H9 (cell line): ENCODE results near the gene CRYM. TPM values are rescaled to one million over a fixed set of nuclear protein-coding genes. Genes with fewer than 3 reads are reported as not detected.
"Not testable (repeated sequence)": the region's sequence is repeated elsewhere in the genome, so short reads cannot be mapped to it uniquely, and the experiment has no call there.

Experiments
- DNase-seq: peaks from one replicate; pipeline ENCODE4 v3.0.0-alpha.2; 2017
- H2AFZ ChIP-seq: one replicate; pipeline ENCODE4 v1.6.1; 2013; ENCODE audit warnings: mild to moderate bottlenecking, low read length, control low read depth, moderate library complexity
- H2AK5ac ChIP-seq: 2 replicates; pipeline ENCODE4 v1.6.1; 2013; ENCODE audit warnings: low read length, control low read depth, mixed read lengths; ENCODE audit not compliant: insufficient read length
- H2BK120ac ChIP-seq: one replicate; pipeline ENCODE4 v1.6.1; 2013; ENCODE audit warnings: low read depth, mild to moderate bottlenecking, low read length, control low read depth, inconsistent platforms; ENCODE audit not compliant: poor library complexity, severe bottlenecking
- H2BK12ac ChIP-seq: 2 replicates; pipeline ENCODE4 v1.6.1; 2013; ENCODE audit warnings: low read length, control low read depth, mixed read lengths, low read depth; ENCODE audit not compliant: insufficient read length
- H2BK15ac ChIP-seq: 2 replicates; pipeline ENCODE4 v1.6.1; 2013; ENCODE audit warnings: low read depth, low read length, control low read depth
- H2BK20ac ChIP-seq: one replicate; pipeline ENCODE4 v1.6.1; 2013; ENCODE audit warnings: low read depth, mild to moderate bottlenecking, low read length, control low read depth, inconsistent platforms; ENCODE audit not compliant: poor library complexity, severe bottlenecking
- H2BK5ac ChIP-seq: 2 replicates; pipeline ENCODE4 v1.6.1; 2013; ENCODE audit warnings: low read length, control low read depth, mixed read lengths; ENCODE audit not compliant: insufficient read length
- H3K14ac ChIP-seq: 2 replicates; pipeline ENCODE4 v1.6.1; 2013; ENCODE audit warnings: low read length, control low read depth; ENCODE audit not compliant: insufficient read depth
- H3K18ac ChIP-seq: 2 replicates; pipeline ENCODE4 v1.6.1; 2013; ENCODE audit warnings: low read depth, mild to moderate bottlenecking, mixed read lengths, low read length, control low read depth; ENCODE audit not compliant: insufficient read length
- H3K23ac ChIP-seq: 2 replicates; pipeline ENCODE4 v1.6.1; 2013; ENCODE audit warnings: low read length, control low read depth, mixed read lengths, low read depth; ENCODE audit not compliant: insufficient read length
- H3K23me2 ChIP-seq: 2 replicates; pipeline ENCODE4 v1.6.1; 2013; ENCODE audit warnings: low read depth, mild to moderate bottlenecking, mixed read lengths, low read length, control low read depth; ENCODE audit not compliant: insufficient read length, poor library complexity, severe bottlenecking
- H3K27ac ChIP-seq: 2 replicates; pipeline ENCODE4 v1.5.1; 2013; ENCODE audit warnings: low read length, control low read depth, mixed read lengths, low read depth; ENCODE audit not compliant: insufficient read length
- H3K27me3 ChIP-seq: 2 replicates; pipeline ENCODE4 v1.6.1; 2013; ENCODE audit warnings: low read length, control low read depth, inconsistent platforms; ENCODE audit not compliant: insufficient read depth
- H3K4ac ChIP-seq: 2 replicates; pipeline ENCODE4 v1.6.1; 2013; ENCODE audit warnings: low read depth, mild to moderate bottlenecking, control low read depth, inconsistent platforms, low read length, moderate library complexity
- H3K4me1 ChIP-seq: 2 replicates; pipeline ENCODE4 v1.6.1; 2013; ENCODE audit warnings: low read length, control low read depth, inconsistent platforms; ENCODE audit not compliant: insufficient read depth
- H3K4me2 ChIP-seq: 2 replicates; pipeline ENCODE4 v1.6.1; 2013; ENCODE audit warnings: low read length, control low read depth, mixed read lengths; ENCODE audit not compliant: insufficient read length, insufficient read depth
- H3K56ac ChIP-seq: 2 replicates; pipeline ENCODE4 v1.6.1; 2013; ENCODE audit warnings: low read depth, mild to moderate bottlenecking, mixed read lengths, low read length, control low read depth; ENCODE audit not compliant: insufficient read length
- H3K79me1 ChIP-seq: 2 replicates; pipeline ENCODE4 v1.6.1; 2013; ENCODE audit warnings: low read depth, mild to moderate bottlenecking, moderate library complexity, low read length, control low read depth, inconsistent platforms; ENCODE audit not compliant: insufficient read depth, poor library complexity, severe bottlenecking
- H3K79me2 ChIP-seq: 2 replicates; pipeline ENCODE4 v1.6.1; 2013; ENCODE audit warnings: low read length, control low read depth, inconsistent platforms; ENCODE audit not compliant: insufficient read depth
- H3K9ac ChIP-seq: 2 replicates; pipeline ENCODE4 v1.6.1; 2013; ENCODE audit warnings: low read length, control low read depth, mixed read lengths; ENCODE audit not compliant: insufficient read length; ENCODE audit errors: extremely low read depth
- H3K9me3 ChIP-seq: one replicate; pipeline ENCODE4 v1.6.1; 2013; ENCODE audit warnings: low read depth, low read length, inconsistent platforms; ENCODE audit not compliant: control insufficient read depth
- H3T11ph ChIP-seq: one replicate; pipeline ENCODE4 v1.6.1; 2013; ENCODE audit warnings: mild to moderate bottlenecking, low read length, control low read depth, inconsistent platforms
- H4K20me1 ChIP-seq: one replicate; pipeline ENCODE4 v1.6.1; 2013; ENCODE audit not compliant: control insufficient read depth, insufficient read length, insufficient read depth
- H4K5ac ChIP-seq: 2 replicates; pipeline ENCODE4 v1.6.1; 2013; ENCODE audit warnings: low read depth, mild to moderate bottlenecking, mixed read lengths, low read length, control low read depth; ENCODE audit not compliant: insufficient read length
- H4K8ac ChIP-seq: replicated peaks from 2 replicates; pipeline ENCODE4 v1.6.1; 2013; ENCODE audit warnings: low read length, control low read depth, mixed read lengths, low read depth; ENCODE audit not compliant: insufficient read length
- H4K91ac ChIP-seq: 2 replicates; pipeline ENCODE4 v1.6.1; 2013; ENCODE audit warnings: low read depth, mild to moderate bottlenecking, moderate library complexity, mixed read lengths, low read length, control low read depth; ENCODE audit not compliant: insufficient read length
- H3K27ac Mint-ChIP-seq, 3 experiments: 2 replicates in 2 of 3; 3 replicates in 1 of 3; pipeline ENCODE4 v1.8.0; 2020 to 2021; ENCODE audit warnings: mixed read lengths in 3 of 3, mild to moderate bottlenecking in 1 of 3, moderate library complexity in 1 of 3
- H3K27me3 Mint-ChIP-seq: 2 replicates; pipeline ENCODE4 v1.8.0; 2021; ENCODE audit warnings: low read depth, mild to moderate bottlenecking, moderate library complexity, mixed read lengths
- H3K36me3 Mint-ChIP-seq, 3 experiments: 2 replicates in 2 of 3; 3 replicates in 1 of 3; pipeline ENCODE4 v1.8.0; 2020 to 2021; ENCODE audit warnings: low read depth in 3 of 3, mixed read lengths in 3 of 3; ENCODE audit not compliant: insufficient read depth in 1 of 3
- H3K4me1 Mint-ChIP-seq, 2 experiments: 2 replicates each; pipeline ENCODE4 v1.8.0; 2020; ENCODE audit warnings: mixed read lengths in 2 of 2
- H3K4me3 Mint-ChIP-seq, 2 experiments: 2 replicates in 1 of 2; 3 replicates in 1 of 2; pipeline ENCODE4 v1.8.0; 2020 to 2021; ENCODE audit warnings: mild to moderate bottlenecking in 2 of 2, mixed read lengths in 2 of 2, moderate library complexity in 1 of 2
- H3K9me3 Mint-ChIP-seq, 2 experiments: 2 replicates in 1 of 2; 3 replicates in 1 of 2; pipeline ENCODE4 v1.8.0; 2020; ENCODE audit warnings: mild to moderate bottlenecking in 2 of 2, mixed read lengths in 2 of 2, moderate library complexity in 1 of 2
- CTCF ChIP-seq: fragments of 200-600 bp; sonication (generic); conservative IDR thresholded peaks from 3 replicates; pipeline ENCODE4 v1.8.0; 2021; ENCODE audit warnings: antibody characterized with exemption, mild to moderate bottlenecking
- WGBS: extraction: QIAGEN DNeasy Blood & Tissue Kit; methylation state at CpG from one replicate; pipeline ENCODE4 v1.1.7; 2013; ENCODE audit warnings: missing lambda C conversion rate, low lambda C conversion rate, mixed read lengths; ENCODE audit not compliant: insufficient read length; ENCODE audit errors: extremely low coverage; 5-methylcytosine and 5-hydroxymethylcytosine counted together
- total RNA-seq: library from RNA; stranded (reverse); gene quantifications from 2 replicates; pipeline ENCODE4 v1.2.1, GENCODE V29; 2021

Gene CRYM
- total RNA-seq, 1 experiment from 2014 or later: 17.8 TPM

GRCh38 chr16:21250072-21250923, 27.8 kb downstream of the CRYM start:
- H3K14ac ChIP-seq: no peak overlapping the region
- Mint-ChIP-seq H3K36me3 (0 out of 7 replicates have a peak, but pooled peaks cover 0 to 1% (median 0%) of the 10 kb centered on the region in 3 experiments), H3K4me1 (peaks cover 8% of the 10 kb centered on the region in 2 experiments), H3K9me3 (no peaks in the 10 kb centered on the region; a peak in 1 of 5 replicates), H3K27ac (no peak overlapping the region), H3K27me3 (peaks cover 11% of the 10 kb centered on the region), H3K4me3 (no peak overlapping the region)
- H3K9me3 ChIP-seq: no peaks in the 10 kb centered on the region
- no peak overlapping the region for H4K8ac ChIP-seq
- H2AFZ ChIP-seq: no peak overlapping the region
- no peak overlapping the region for H3K56ac ChIP-seq
- no peak overlapping the region for H4K5ac ChIP-seq
- no peaks in the 10 kb centered on the region for H4K20me1 ChIP-seq
- no CpG with 5 or more reads among the region's 15 CpGs for WGBS
- no peaks in the 10 kb centered on the region for H3K79me1 ChIP-seq
- H3K4me2 ChIP-seq: no peak overlapping the region
- no peak overlapping the region for H3K9ac ChIP-seq
- no peaks in the 10 kb centered on the region for H3K27me3 ChIP-seq
- no peak overlapping the region for H3K4ac ChIP-seq
- no peak overlapping the region for H2AK5ac ChIP-seq
- no peak for TF ChIP-seq CTCF
- no peak overlapping the region for H2BK12ac ChIP-seq
- no peaks in the 10 kb centered on the region for H3K23me2 ChIP-seq
- no peak overlapping the region for H3T11ph ChIP-seq
- no peak overlapping the region for H4K91ac ChIP-seq
- H3K79me2 ChIP-seq: no peaks in the 10 kb centered on the region
- H2BK15ac ChIP-seq: no peak overlapping the region
- no peak overlapping the region for H3K27ac ChIP-seq
- H3K23ac ChIP-seq: no peak overlapping the region
- no peak overlapping the region for H2BK20ac ChIP-seq
- H2BK5ac ChIP-seq: no peak overlapping the region
- H3K4me1 ChIP-seq: no peaks in the 10 kb centered on the region
- no peak overlapping the region for H2BK120ac ChIP-seq
- no peak overlapping the region for H3K18ac ChIP-seq
- DNase-seq: no peak

GRCh38 chr16:21248179-21248578, 29.9 kb downstream of the CRYM start:
- H3K4me3 Mint-ChIP-seq, H3K4me2 ChIP-seq, H4K5ac ChIP-seq, H3K27ac Mint-ChIP-seq, H3K23me2 ChIP-seq, H3K18ac ChIP-seq, H2BK12ac ChIP-seq, H2BK5ac ChIP-seq, H3K4ac ChIP-seq, H3K27ac ChIP-seq, H2BK20ac ChIP-seq, H3K9me3 ChIP-seq, H3T11ph ChIP-seq, H3K4me1 ChIP-seq, H3K9ac ChIP-seq, H3K14ac ChIP-seq, H4K20me1 ChIP-seq, H2BK120ac ChIP-seq, H3K56ac ChIP-seq, H4K8ac ChIP-seq, H3K27me3 ChIP-seq, H3K79me1 ChIP-seq, H2AK5ac ChIP-seq, H4K91ac ChIP-seq, H2AFZ ChIP-seq, H3K9me3 Mint-ChIP-seq, DNase-seq, H2BK15ac ChIP-seq, H3K36me3 Mint-ChIP-seq, H3K4me1 Mint-ChIP-seq, H3K79me2 ChIP-seq, H3K23ac ChIP-seq: not testable (repeated sequence)
- no CpG with 5 or more reads among the region's 4 CpGs for whole genome bisulfite sequencing
- peaks cover 11% of the 10 kb centered on the region for H3K27me3 Mint-ChIP-seq
